Osteoblast (primary cell): ENCODE measurements around the gene CYP19A1. TPM values are rescaled to one million over a fixed set of nuclear protein-coding genes. Genes with fewer than 3 reads are reported as not detected.

ENCODE experiments used
- DNase-seq: peaks from one replicate; pipeline ENCODE4 v3.0.0; 2011; ENCODE audit warnings: low spot score, mixed read lengths; ENCODE audit not compliant: insufficient read length; ENCODE audit errors: missing footprints
- H2AFZ ChIP-seq: 2 replicates; pipeline ENCODE4 v1.6.0; 2011; ENCODE audit warnings: mild to moderate bottlenecking, low read length
- H3K27ac ChIP-seq: 2 replicates; pipeline ENCODE4 v1.5.1; 2011; ENCODE audit warnings: mild to moderate bottlenecking, low read depth, low read length, moderate library complexity
- H3K27me3 ChIP-seq: 2 replicates; pipeline ENCODE4 v1.6.0; 2012; ENCODE audit warnings: mild to moderate bottlenecking, control low read depth, inconsistent platforms, low read length, moderate library complexity; ENCODE audit not compliant: insufficient read depth
- H3K36me3 ChIP-seq: 2 replicates; pipeline ENCODE4 v1.5.1; 2011; ENCODE audit warnings: mild to moderate bottlenecking, low read length, control low read depth, moderate library complexity; ENCODE audit not compliant: insufficient read depth
- H3K4me1 ChIP-seq: 2 replicates; pipeline ENCODE4 v1.5.1; 2011; ENCODE audit warnings: mild to moderate bottlenecking, low read length, control low read depth, moderate library complexity; ENCODE audit not compliant: insufficient read depth
- H3K4me2 ChIP-seq: 2 replicates; pipeline ENCODE4 v1.6.0; 2011; ENCODE audit warnings: mild to moderate bottlenecking, low read length; ENCODE audit not compliant: insufficient read depth
- H3K4me3 ChIP-seq: fragments of 200-600 bp; sonication (generic); 3 replicates; pipeline ENCODE4 v1.5.1; 2012; ENCODE audit warnings: mild to moderate bottlenecking, low read length, inconsistent platforms; ENCODE audit not compliant: insufficient read depth
- H3K79me2 ChIP-seq: 2 replicates; pipeline ENCODE4 v1.6.0; 2012; ENCODE audit warnings: mild to moderate bottlenecking, low read length, control low read depth, inconsistent platforms; ENCODE audit not compliant: insufficient read depth
- H3K9me3 ChIP-seq: 2 replicates; pipeline ENCODE4 v1.5.1; 2011; ENCODE audit warnings: low read depth, low read length, control low read depth
- H4K20me1 ChIP-seq: 2 replicates; pipeline ENCODE4 v1.6.0; 2012; ENCODE audit warnings: mild to moderate bottlenecking, low read length, control low read depth; ENCODE audit not compliant: insufficient read depth
- total RNA-seq: library from RNA; depleted of rRNA; stranded (reverse); fragments of >200 nt; gene quantifications from 2 replicates; pipeline ENCODE4 v1.2.3, GENCODE V29; 2012
- TF ChIP-seq, protein P1 (sequence below): IDR thresholded peaks from 2 replicates; pipeline ENCODE4 v1.5.1; 2011; ENCODE audit warnings: mild to moderate bottlenecking, low read depth, low read length, moderate library complexity; ENCODE audit errors: extremely low read depth

Gene CYP19A1
- total RNA-seq, 1 donor = 2.2 TPM

DNA sequence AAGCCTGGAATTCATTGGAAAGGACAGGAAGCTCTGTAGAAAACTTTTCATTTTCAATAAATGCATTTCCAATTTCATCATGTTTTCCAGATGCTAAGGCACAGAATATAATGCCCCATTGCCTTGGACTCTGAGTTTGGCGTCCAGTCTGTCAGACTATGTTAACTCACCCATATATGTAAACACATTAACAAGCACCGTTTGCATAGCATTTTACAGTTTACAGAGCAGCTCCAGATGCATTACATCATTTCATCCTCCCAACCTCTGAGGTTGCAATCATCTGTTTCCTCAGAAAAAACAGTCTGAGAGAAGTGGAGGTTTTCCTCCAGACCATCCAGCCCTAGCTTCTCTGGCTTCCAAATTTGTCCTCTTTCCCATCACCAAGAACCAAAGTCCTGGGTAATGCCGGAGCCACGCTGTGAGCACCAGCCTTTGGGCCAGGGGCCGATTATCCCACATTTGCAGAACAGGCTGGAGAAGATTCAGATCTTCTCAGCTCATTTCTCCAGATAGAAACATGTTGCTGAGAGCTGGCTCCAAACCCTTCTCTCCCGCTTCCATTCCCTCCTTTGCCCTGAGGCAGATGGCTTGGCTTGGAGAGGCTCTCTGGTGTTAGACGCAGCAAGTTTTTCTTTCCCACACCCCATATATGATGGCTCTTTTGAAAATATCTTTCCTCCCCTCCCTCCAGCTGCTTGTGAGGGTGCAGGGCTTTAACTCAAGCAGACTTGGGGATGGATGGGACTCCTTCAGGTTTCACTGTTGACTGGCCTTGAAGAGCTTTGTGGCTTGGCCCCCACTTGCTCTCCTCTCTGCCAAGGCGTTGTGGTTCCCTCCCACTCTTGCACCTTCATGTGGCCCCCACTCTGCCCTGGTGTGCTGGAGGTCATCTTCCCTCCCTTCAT is 26.0 kb downstream of the CYP19A1 start:
- no peak for DNase-seq
- H3K4me2 ChIP-seq = no peak overlapping the region
- no peaks in the 10 kb centered on the region for H3K9me3 ChIP-seq
- no peak overlapping the region for H3K27ac ChIP-seq
- H3K4me3 ChIP-seq = no peak overlapping the region
- H3K4me1 ChIP-seq = peaks cover 36% of the 10 kb centered on the region
- H3K36me3 ChIP-seq = no peaks in the 10 kb centered on the region
- no peaks in the 10 kb centered on the region for H3K27me3 ChIP-seq
- H3K79me2 ChIP-seq = no peaks in the 10 kb centered on the region
- H2AFZ ChIP-seq = no peak overlapping the region
- TF ChIP-seq, protein P1, sequence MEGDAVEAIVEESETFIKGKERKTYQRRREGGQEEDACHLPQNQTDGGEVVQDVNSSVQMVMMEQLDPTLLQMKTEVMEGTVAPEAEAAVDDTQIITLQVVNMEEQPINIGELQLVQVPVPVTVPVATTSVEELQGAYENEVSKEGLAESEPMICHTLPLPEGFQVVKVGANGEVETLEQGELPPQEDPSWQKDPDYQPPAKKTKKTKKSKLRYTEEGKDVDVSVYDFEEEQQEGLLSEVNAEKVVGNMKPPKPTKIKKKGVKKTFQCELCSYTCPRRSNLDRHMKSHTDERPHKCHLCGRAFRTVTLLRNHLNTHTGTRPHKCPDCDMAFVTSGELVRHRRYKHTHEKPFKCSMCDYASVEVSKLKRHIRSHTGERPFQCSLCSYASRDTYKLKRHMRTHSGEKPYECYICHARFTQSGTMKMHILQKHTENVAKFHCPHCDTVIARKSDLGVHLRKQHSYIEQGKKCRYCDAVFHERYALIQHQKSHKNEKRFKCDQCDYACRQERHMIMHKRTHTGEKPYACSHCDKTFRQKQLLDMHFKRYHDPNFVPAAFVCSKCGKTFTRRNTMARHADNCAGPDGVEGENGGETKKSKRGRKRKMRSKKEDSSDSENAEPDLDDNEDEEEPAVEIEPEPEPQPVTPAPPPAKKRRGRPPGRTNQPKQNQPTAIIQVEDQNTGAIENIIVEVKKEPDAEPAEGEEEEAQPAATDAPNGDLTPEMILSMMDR = no peak
- no peaks in the 10 kb centered on the region for H4K20me1 ChIP-seq

- Histone ChIP-seq H3K4me1 (peaks cover 36% of the 10 kb centered on the region), H3K9me3 (no peaks in the 10 kb centered on the region), H4K20me1 (no peaks in the 10 kb centered on the region), H3K27ac (no peak overlapping the region), H2AFZ (no peak overlapping the region), H3K27me3 (no peaks in the 10 kb centered on the region), H3K79me2 (no peaks in the 10 kb centered on the region), H3K4me3 (no peak overlapping the region), H3K4me2 (no peak overlapping the region), H3K36me3 (no peaks in the 10 kb centered on the region)
- no peak for DNase-seq
- TF ChIP-seq, protein P1 = no peak
These were observed 26.9 kb downstream of the CYP19A1 start for GRCh38 chr15:51311510-51311909.

GRCh38 chr15:51310064-51310463 is 28.3 kb downstream of the CYP19A1 start:
- Histone ChIP-seq H3K79me2 (no peaks in the 10 kb centered on the region), H3K4me2 (peak overlapping the region; percentile 20), H3K36me3 (no peaks in the 10 kb centered on the region), H2AFZ (no peak overlapping the region), H4K20me1 (no peaks in the 10 kb centered on the region), H3K27me3 (no peaks in the 10 kb centered on the region), H3K4me3 (no peak overlapping the region), H3K27ac (peak overlapping the region; percentile 34), H3K4me1 (peaks cover 36% of the 10 kb centered on the region), H3K9me3 (no peaks in the 10 kb centered on the region)
- TF ChIP-seq, protein P1 = no peak
- DNase-seq = no peak

DNA sequence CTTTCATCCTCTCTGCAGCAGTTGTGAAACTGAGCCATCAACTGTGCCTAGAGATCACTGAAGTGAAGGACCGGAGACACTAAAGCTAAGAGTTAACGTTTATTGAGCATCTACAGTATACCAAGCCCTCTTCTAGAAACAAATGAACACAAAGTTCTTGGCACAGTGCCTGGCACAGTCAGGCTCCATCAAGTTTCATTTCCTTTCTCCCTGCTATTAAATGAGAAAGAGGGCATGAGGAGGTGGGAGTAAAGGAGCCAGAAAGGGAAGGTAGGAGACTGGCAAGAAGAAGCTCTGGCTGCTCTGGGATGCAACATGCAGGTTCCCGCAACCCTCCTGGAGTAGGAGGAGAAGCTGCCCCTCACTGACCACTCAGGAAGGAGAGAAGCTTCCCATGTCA is 30.6 kb downstream of the CYP19A1 start:
- Histone ChIP-seq H3K9me3 (no peaks in the 10 kb centered on the region), H3K79me2 (no peaks in the 10 kb centered on the region), H3K4me2 (no peak overlapping the region), H4K20me1 (no peaks in the 10 kb centered on the region), H3K27ac (no peak overlapping the region), H2AFZ (no peak overlapping the region), H3K27me3 (peaks cover 4% of the 10 kb centered on the region), H3K4me1 (peaks cover 31% of the 10 kb centered on the region), H3K36me3 (no peaks in the 10 kb centered on the region), H3K4me3 (no peak overlapping the region)
- TF ChIP-seq, protein P1 = no peak
- DNase-seq = no peak
